GM18861 (cell line): ENCODE data around the gene CDHR2.

Experiments used
- ATAC-seq: cut with Tn5 transposase; IDR thresholded peaks from one replicate; pipeline ENCODE4 v1.9.1; 2021; ENCODE audit not compliant: unreplicated experiment

Gene CDHR2

GRCh38 chr5:176548967-176549444 is at the start of gene CDHR2:
CDHR2 (plus strand) TSS chr5:176549342; CDS start chr5:176565353, 16,011 bp downstream.
- ATAC-seq: no peak

GRCh38 chr5:176500511-176500910 is 48.6 kb upstream of the CDHR2 start:
- no peak for ATAC-seq

- no peak for ATAC-seq
Observed at GRCh38 chr5:176501333-176501732, 47.8 kb upstream of the CDHR2 start.

DNA sequence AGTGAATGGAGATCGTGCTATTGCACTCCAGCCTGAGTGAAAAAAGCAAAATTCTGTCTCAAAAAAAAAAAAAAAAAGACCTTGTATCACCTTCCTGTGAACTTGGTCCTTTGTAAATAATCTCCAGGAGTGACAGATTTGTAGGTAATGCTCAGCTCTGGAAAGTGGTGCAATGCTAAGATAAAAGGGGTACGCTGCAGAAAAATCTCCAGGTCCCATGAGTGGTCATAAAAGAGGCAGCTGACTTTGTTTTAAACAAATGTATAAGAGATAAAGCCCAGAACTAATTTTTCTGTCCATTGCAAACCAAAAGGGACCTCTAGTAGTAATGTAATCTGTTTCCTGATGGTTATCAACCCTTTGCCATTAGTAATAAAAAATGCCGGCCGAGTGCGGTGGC is 45.6 kb upstream of the CDHR2 start:
- no peak for ATAC-seq

- ATAC-seq: no peak
Observed at GRCh38 chr5:176507911-176508310, 41.2 kb upstream of the CDHR2 start.

- ATAC-seq: no peak
Observed at GRCh38 chr5:176508603-176509002, 40.5 kb upstream of the CDHR2 start.

DNA sequence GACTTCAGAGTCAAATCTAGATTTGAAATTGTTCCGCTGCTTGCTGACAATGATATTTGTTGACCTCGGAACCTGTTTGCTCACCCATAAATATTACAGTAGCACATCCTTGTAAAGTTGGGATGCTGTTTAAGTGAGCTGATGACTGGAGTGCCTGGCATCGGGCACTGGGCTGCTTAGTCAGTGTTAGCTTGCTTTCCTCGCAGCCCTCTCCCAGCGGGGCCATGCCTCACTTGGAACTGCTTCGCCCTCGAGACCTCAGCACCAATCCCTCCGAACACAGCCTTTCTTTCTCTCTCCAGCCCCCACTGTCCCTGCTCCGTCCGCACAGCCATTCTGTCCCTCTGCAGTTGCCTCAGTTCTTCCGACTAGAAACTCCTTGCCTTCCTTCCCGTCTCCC is 35.4 kb upstream of the CDHR2 start:
- ATAC-seq: no peak

DNA sequence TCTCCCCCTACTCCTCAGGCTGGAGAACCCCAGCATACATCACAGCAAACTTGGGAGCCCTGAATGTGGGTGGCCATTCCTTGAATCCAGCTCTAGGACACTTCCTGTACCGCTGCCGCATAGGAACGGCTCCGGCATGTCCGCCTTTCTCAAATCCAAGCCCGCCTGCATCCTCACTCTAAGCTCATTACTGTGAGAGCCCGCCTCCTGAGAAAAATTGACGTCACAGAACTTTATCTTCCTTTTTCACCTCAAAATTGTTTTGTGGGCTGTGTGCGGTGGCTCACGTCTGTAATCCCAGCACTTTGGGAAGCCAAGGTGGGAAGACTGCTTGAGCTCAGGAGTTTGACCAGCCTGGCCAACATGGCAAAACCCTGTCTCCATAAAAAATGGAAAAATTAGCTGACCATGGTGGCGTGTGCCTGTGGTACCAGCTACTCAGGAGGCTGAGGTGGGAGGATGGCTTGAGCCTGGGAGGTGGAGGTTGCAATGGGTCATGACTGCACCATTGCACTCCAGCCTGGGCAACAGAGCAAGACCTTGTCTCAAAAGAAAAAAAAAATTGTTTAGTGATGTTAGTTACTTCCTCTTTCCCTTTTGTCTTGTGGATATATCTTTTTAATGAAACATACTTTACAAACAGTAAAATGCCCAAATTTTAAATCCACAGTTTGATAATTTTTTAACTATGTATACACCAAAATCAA is 34.7 kb upstream of the CDHR2 start:
- no peak for ATAC-seq

DNA sequence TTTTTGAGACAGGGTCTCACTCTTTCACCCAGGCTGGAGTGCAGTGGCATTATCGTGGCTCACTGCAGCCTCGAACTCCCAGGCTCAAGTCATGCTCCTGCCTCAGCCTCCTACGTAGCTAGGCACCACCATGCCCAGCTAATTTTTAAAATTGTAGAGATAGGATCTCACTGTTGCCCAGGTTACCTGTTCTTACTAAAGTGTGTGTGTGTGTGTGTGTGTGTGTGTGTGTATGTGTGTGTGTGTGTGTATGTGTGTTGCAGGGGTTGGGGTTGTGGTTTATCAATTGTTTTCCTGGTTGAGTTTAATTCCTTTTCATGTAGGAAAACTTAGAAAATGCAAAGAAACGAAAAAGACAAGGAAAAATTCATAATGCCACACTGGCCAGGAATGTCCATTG is 33.7 kb upstream of the CDHR2 start:
- ATAC-seq: no peak

DNA sequence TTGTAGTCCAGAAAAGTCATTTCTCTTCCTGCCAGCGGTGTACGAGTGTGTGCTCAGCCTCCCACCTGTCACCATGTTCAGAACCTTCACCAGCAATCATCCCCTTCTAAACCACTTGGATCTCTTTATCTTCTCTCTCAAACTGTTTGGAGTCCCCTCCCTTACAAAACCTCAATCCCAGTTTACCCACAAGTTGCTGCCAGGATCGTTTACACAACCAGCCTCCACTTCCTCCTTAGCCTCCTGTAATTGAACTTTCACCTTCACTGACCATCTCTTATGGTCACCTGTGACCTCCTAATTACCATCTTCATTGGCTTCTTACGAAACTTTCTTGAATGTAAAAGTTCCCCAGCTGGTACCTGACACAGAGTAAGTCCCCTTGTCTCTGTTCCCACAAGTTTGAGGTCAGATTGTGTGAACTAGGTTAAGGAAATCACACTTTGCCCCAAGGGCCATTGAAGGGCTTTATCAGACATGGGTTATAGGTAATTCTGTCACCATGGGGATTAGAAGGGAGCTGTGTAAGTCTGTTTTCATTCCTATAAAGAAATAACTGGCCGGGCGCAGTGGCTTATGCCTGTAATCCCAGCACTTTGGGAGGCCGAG is 32.0 kb upstream of the CDHR2 start:
- no peak for ATAC-seq

DNA sequence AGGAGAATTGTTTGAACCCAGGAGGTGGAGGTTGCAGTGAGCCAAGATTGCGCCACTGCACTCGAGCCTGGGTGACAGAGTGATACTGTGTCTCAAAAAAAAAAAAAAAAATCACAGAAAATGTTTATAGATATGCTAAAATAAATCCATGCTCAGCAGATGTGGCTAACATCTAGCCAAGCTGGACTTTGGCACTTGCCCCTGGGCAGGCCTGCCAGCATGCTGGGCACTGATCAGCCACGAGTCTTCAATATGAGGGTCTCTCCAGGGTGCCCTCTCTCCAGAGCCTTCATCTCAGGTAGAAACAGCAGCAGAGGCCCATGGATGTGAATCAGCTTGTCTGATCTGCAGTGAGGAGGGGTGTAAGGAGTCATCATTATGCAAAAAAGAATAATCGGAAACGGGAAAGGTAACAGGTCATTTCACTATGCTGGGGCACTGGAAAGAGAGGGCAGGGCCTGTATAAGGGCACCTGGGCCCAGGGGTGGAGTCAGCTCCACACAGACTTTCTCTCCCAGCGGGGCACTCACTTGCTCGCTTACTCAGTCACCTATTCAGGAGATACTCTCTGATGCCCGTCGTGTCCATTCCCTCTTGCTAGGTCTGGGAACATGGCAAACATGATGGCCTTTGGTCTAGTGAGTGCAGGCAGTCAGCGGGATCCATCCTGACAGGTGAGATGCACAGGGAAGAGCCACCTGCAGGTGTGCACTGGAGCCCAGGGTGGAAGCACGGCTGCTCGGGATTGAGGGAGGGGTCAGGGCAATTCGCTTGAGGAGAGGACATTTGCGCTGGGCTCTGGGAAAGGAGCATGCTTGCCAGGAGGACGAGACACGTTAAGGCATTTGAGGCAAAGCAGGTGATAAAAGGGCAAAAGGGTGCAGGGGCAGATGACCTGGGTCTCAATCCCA is 29.1 kb upstream of the CDHR2 start:
- ATAC-seq: no peak

- ATAC-seq: no peak
Observed at GRCh38 chr5:176521286-176521685, 27.9 kb upstream of the CDHR2 start.

DNA sequence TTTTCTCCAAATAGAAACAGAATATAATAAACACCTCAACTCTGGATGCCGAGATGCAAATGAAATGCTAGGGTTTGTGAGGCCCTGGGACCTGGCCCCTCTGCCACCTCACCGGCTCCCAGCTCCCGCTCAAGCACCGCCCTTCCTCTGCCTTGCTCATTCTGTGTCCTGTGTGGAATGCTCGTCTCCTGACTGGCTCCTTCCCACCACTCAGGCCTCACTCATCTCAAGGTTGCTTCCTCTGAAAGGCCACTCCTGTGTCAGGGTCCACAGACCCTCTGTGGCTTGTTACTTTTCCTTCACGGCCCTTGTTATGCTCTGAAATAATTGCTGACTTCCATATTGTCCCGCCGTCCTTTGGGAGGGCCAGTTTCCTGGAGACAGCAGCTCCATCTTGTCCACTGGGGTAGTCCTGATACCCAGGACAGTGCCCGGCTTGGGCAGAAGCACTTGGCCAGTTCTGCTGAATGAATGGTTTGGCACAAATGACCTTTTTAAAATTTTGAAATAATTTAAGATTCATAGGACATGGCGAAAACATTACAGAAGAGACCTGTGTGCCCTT is 27.4 kb upstream of the CDHR2 start:
- ATAC-seq: no peak

DNA sequence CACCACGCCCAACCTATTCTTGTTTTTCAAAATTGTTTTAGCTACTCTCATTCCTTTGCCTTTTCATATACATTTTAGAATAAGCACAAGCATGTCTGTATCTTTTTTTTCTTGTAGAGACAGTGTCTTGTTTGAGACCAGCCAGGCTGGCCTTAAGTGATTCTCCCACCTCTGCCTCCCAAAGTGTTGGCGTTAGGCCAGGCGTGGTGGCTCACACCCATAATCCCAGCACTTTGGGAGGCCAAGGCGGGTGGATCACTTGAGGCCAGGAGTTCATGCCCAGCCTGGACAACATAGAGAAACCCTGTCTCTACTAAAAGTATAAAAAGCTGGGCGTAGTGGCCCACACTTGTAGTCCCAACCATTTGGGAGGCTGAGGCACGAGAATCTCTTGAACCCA is 25.0 kb upstream of the CDHR2 start:
- ATAC-seq: no peak

- ATAC-seq: no peak
Observed at GRCh38 chr5:176524987-176525386, 24.2 kb upstream of the CDHR2 start.

GRCh38 chr5:176525677-176526076 is 23.5 kb upstream of the CDHR2 start:
- ATAC-seq: no peak

DNA sequence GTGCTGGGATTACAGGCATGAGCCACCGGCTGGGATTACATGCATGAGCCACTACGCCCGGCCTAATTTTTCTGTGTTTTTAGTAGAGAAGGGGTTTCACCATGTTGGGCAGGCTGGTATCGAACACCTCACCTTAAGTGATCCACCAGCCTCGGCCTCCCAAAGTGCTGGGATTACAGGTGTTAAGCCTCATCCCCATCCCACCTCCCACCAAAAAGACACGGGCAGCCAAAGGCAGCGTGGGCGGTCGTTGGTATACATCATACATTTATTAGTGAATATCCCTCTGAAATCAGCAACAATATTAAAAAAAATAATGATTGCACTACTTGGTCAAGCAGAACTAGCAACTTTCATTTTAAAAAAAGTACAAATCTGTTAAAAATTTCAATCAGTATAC is 22.7 kb upstream of the CDHR2 start:
- no peak for ATAC-seq

DNA sequence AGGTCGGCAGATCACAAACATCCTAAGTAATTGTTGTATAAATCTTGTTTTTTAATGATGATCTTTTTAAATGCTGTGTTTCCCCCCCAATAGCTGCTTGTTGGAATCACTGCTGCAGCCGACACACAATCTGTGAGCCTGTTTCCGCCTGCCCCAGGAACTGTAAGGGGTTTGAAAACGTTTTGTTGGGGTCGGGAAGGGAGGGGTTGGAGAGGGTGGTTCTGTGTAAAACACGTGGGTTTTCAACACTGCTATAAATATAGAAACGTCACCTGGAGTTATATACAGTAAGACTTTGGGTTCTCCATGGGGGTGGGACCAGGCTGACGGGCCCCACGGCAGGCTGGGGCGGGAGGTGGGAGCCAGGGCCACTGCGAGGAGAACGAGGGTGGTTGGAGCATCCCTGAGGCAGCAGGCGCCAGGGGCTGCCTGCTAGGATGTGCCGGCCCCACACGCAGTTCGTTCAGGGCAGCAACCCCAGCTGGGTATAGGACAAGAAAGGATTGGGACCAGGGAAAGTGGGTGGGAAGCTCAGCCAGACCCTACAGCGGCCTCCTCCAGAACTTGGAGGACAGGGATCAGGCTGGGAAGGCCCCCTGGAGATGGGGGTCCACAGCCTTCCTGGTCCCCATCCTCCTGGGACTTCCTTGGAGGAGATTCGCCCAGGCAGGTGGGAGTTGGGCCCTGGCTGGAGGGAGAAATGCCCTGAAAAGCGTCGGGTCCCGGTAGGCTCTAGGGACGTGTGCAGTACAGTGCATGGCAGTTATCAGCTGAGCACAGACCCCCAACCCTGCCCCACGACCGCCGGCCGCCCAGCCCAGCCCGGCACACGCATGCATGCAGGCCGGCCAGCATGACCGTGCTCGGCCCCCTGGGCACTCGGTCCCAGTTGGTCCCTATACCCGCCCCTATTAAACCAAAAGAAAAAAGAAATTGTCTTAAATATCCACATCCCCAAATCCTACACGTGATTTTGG is 21.6 kb upstream of the CDHR2 start:
- ATAC-seq: no peak

DNA sequence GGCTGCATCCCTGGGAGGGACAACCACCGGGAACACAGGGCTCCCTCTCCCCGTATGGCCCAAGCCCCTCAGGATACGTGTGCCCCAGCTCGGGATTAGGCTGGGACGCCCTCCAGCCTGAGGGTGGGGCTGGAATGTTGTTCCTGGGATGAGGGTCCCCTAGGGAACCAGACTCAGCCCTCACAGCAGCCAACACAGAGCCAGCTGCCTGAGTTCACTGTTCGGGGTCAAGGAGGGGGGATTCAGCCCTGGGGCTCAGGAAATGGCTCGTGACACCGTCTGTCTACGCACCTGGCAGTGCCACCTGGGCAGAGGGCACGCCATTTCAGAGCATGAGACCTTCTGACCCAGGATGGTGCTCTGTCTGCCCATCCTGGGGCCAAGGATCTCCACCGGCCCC is 20.8 kb upstream of the CDHR2 start:
- no peak for ATAC-seq

DNA sequence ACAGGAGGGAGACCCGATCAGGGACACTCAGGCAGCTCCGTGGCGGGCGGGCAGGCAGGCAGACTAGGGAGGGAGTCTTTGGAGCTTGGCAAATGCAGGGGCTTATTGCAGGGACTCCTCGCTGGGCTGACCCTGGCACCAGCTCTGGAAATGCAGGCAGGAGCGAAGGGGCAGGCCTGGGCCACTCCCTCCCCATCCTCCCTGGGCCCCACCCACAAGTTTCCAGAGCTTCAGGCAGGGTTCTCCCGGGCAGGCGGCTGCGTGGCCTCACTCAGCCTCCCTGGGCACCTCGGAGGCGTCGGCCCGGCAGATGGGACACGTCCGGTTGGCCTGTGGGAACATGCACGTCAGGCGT is 20.4 kb upstream of the CDHR2 start:
- ATAC-seq: no peak
